Mesenchymal stem cell (in vitro differentiated cells and primary cell): ENCODE data around the gene FAM89B.

Experiments used
- DNase-seq: peaks from one replicate; pipeline ENCODE4 v3.0.0-alpha.2; 2013
- H2AFZ ChIP-seq: one replicate; pipeline ENCODE4 v1.6.1; 2013; ENCODE audit warnings: low read depth, mild to moderate bottlenecking, control low read depth, inconsistent platforms, low read length, moderate library complexity
- H2AK5ac ChIP-seq: 2 replicates; pipeline ENCODE4 v1.6.1; 2013; ENCODE audit warnings: low read length, moderate library complexity, mild to moderate bottlenecking, inconsistent platforms; ENCODE audit not compliant: severe bottlenecking
- H2BK120ac ChIP-seq: one replicate; pipeline ENCODE4 v1.6.1; 2013; ENCODE audit warnings: low read depth, mild to moderate bottlenecking, inconsistent platforms, low read length, moderate library complexity
- H2BK12ac ChIP-seq, 2 experiments: one replicate each; pipeline ENCODE4 v1.6.1; 2013; ENCODE audit warnings: inconsistent platforms in 2 of 2, low read length in 2 of 2, mild to moderate bottlenecking in 2 of 2, moderate library complexity in 2 of 2, control low read depth in 1 of 2
- H2BK15ac ChIP-seq: one replicate; pipeline ENCODE4 v1.6.1; 2013; ENCODE audit warnings: mild to moderate bottlenecking, low read depth, inconsistent platforms; ENCODE audit not compliant: poor library complexity, severe bottlenecking
- H2BK5ac ChIP-seq: 2 replicates; pipeline ENCODE4 v1.6.1; 2013; ENCODE audit warnings: low read depth, mild to moderate bottlenecking, low read length, control low read depth, inconsistent platforms; ENCODE audit not compliant: poor library complexity, severe bottlenecking
- H3K14ac ChIP-seq, 2 experiments: one replicate each; pipeline ENCODE4 v1.6.1; 2013; ENCODE audit warnings: inconsistent platforms in 2 of 2, low read length in 2 of 2, control low read depth in 1 of 2, mild to moderate bottlenecking in 1 of 2, moderate library complexity in 1 of 2
- H3K18ac ChIP-seq, 2 experiments: one replicate each; pipeline ENCODE4 v1.6.1; 2013; ENCODE audit warnings: inconsistent platforms in 2 of 2, low read length in 2 of 2, control low read depth in 1 of 2, low read depth in 1 of 2, mild to moderate bottlenecking in 1 of 2
- H3K23ac ChIP-seq, 2 experiments: one replicate each; pipeline ENCODE4 v1.6.1; 2013; ENCODE audit warnings: inconsistent platforms in 2 of 2, low read length in 2 of 2, mild to moderate bottlenecking in 2 of 2, moderate library complexity in 2 of 2, control low read depth in 1 of 2
- H3K27ac ChIP-seq: 2 replicates; pipeline ENCODE4 v1.5.1; 2013; ENCODE audit warnings: mild to moderate bottlenecking, moderate library complexity, low read length, control low read depth, inconsistent platforms; ENCODE audit not compliant: poor library complexity, severe bottlenecking
- H3K27me3 ChIP-seq, 2 experiments: 2 replicates each; pipeline versions ENCODE4 v1.6.1 to v1.7.0; 2013; ENCODE audit warnings: low read length in 2 of 2, mild to moderate bottlenecking in 2 of 2, moderate library complexity in 2 of 2, control low read depth in 1 of 2, inconsistent platforms in 1 of 2; ENCODE audit not compliant: control insufficient read depth in 1 of 2, insufficient read depth in 1 of 2
- H3K36me3 ChIP-seq, 2 experiments: 2 replicates each; pipeline versions ENCODE4 v1.6.1 to v1.7.0; 2013; ENCODE audit warnings: low read length in 2 of 2, control low read depth in 1 of 2, inconsistent platforms in 1 of 2, low read depth in 1 of 2, mild to moderate bottlenecking in 1 of 2; ENCODE audit not compliant: insufficient read depth in 2 of 2, control insufficient read depth in 1 of 2
- H3K4ac ChIP-seq, 2 experiments: one replicate each; pipeline ENCODE4 v1.6.1; 2013; ENCODE audit warnings: inconsistent platforms in 2 of 2, low read length in 2 of 2, mild to moderate bottlenecking in 2 of 2, moderate library complexity in 2 of 2, control low read depth in 1 of 2, low read depth in 1 of 2
- H3K4me1 ChIP-seq: 2 replicates; pipeline ENCODE4 v1.6.1; 2013; ENCODE audit warnings: low read depth, low read length, control low read depth; ENCODE audit not compliant: control insufficient read depth, insufficient read depth
- H3K4me2 ChIP-seq: 2 replicates; pipeline ENCODE4 v1.6.1; 2013; ENCODE audit warnings: low read length, mild to moderate bottlenecking, inconsistent platforms; ENCODE audit not compliant: poor library complexity, severe bottlenecking
- H3K4me3 ChIP-seq, 2 experiments: 2 replicates each; pipeline versions ENCODE4 v1.5.1 to v1.7.0; 2013; ENCODE audit warnings: low read length in 2 of 2, mild to moderate bottlenecking in 2 of 2, control low read depth in 1 of 2, low read depth in 1 of 2; ENCODE audit not compliant: insufficient read depth in 1 of 2
- H3K79me1 ChIP-seq: replicated peaks from 2 replicates; pipeline ENCODE4 v1.6.1; 2013; ENCODE audit warnings: mild to moderate bottlenecking, control low read depth, low read length, inconsistent platforms; ENCODE audit not compliant: poor library complexity, severe bottlenecking
- H3K9ac ChIP-seq: 2 replicates; pipeline ENCODE4 v1.7.0; 2013; ENCODE audit warnings: mild to moderate bottlenecking, low read length, moderate library complexity
- H3K9me3 ChIP-seq: 2 replicates; pipeline ENCODE4 v1.7.0; 2013; ENCODE audit warnings: mild to moderate bottlenecking, low read length; ENCODE audit not compliant: control insufficient read depth
- H4K8ac ChIP-seq: one replicate; pipeline ENCODE4 v1.6.1; 2013; ENCODE audit warnings: inconsistent platforms, mild to moderate bottlenecking, low read length, moderate library complexity
- H4K91ac ChIP-seq: one replicate; pipeline ENCODE4 v1.6.1; 2013; ENCODE audit warnings: mild to moderate bottlenecking, low read length, inconsistent platforms
- WGBS: methylation state at CpG from one replicate; pipeline ENCODE4 v1.1.7; 2013; ENCODE audit warnings: mixed read lengths; 5-methylcytosine and 5-hydroxymethylcytosine counted together

The FAM89B gene

GRCh38 chr11:65569164-65569972 lies 3.0 kb upstream of the FAM89B start:
- peaks cover 32% of the 10 kb centered on the region for H3K4me1 ChIP-seq
- H2BK5ac ChIP-seq: no peak overlapping the region
- peak overlapping the region; percentile 66 for H2AFZ ChIP-seq
- peak overlapping the region; percentile 94 to 95 for H3K18ac ChIP-seq
- H2AK5ac ChIP-seq: peak overlapping the region; percentile 92
- H4K91ac ChIP-seq: peak overlapping the region; percentile 70
- peaks cover 19% of the 10 kb centered on the region for H3K79me1 ChIP-seq
- peak overlapping the region; percentile 76 to 99 for H3K4me3 ChIP-seq
- H3K36me3 ChIP-seq: peaks cover 11 to 12% of the 10 kb centered on the region in 2 experiments
- H2BK12ac ChIP-seq: peak overlapping the region in 1 of 2 experiments; percentile 95
- H3K27ac ChIP-seq: peak overlapping the region; percentile 93
- 20% methylated on average over 27 of the region's 28 CpGs for WGBS
- no peak for DNase-seq
- H2BK120ac ChIP-seq: peak overlapping the region; percentile 57
- no peaks in the 10 kb centered on the region for H3K27me3 ChIP-seq
- H3K4ac ChIP-seq: peak overlapping the region; percentile 35 to 83
- H3K4me2 ChIP-seq: peak overlapping the region; percentile 94
- peak overlapping the region in 1 of 2 experiments; percentile 57 for H3K14ac ChIP-seq
- no peaks in the 10 kb centered on the region for H3K9me3 ChIP-seq
- peak overlapping the region; percentile 97 for H4K8ac ChIP-seq
- H2BK15ac ChIP-seq: no peak overlapping the region
- peak overlapping the region; percentile 96 for H3K9ac ChIP-seq
- H3K23ac ChIP-seq: no peak overlapping the region

- H2BK120ac ChIP-seq: peak within 1 kb of the TSS; percentile 57
- peak within 1 kb of the TSS; percentile 98 for H3K4me2 ChIP-seq
- H3K79me1 ChIP-seq: peaks cover 19% of the 10 kb centered on the region
- H2AFZ ChIP-seq: peak within 1 kb of the TSS; percentile 66
- H3K27ac ChIP-seq: peak within 1 kb of the TSS; percentile 93
- peak within 1 kb of the TSS; percentile 96 for H3K9ac ChIP-seq
- H3K36me3 ChIP-seq: peaks cover 11 to 12% of the 10 kb centered on the region in 2 experiments
- DNase-seq: peak; percentile 99
- peak within 1 kb of the TSS in 1 of 2 experiments; percentile 57 for H3K14ac ChIP-seq
- peak within 1 kb of the TSS; percentile 40 to 83 for H3K4ac ChIP-seq
- no peaks in the 10 kb centered on the region for H3K9me3 ChIP-seq
- peak within 1 kb of the TSS in 1 of 2 experiments; percentile 95 for H2BK12ac ChIP-seq
- H2AK5ac ChIP-seq: peak within 1 kb of the TSS; percentile 92
- no peak within 1 kb of the TSS for H2BK5ac ChIP-seq
- WGBS: under 1% methylated on average over 70 of the region's 89 CpGs
- peak within 1 kb of the TSS; percentile 94 to 95 for H3K18ac ChIP-seq
- H3K4me3 ChIP-seq: peak within 1 kb of the TSS; percentile 76 to 99
- no peaks in the 10 kb centered on the region for H3K27me3 ChIP-seq
- H2BK15ac ChIP-seq: no peak within 1 kb of the TSS
- H4K8ac ChIP-seq: peak within 1 kb of the TSS; percentile 97
- H4K91ac ChIP-seq: peak within 1 kb of the TSS; percentile 70
- peaks cover 38% of the 10 kb centered on the region for H3K4me1 ChIP-seq
- H3K23ac ChIP-seq: no peak within 1 kb of the TSS
Measured at GRCh38 chr11:65569973-65570918, 2.1 kb upstream of the FAM89B start, which contains the start of gene ZNRD2. TSS of gene ZNRD2 (plus strand) at chr11:65570477. CDS start at chr11:65570492, 15 bp downstream.

DNA sequence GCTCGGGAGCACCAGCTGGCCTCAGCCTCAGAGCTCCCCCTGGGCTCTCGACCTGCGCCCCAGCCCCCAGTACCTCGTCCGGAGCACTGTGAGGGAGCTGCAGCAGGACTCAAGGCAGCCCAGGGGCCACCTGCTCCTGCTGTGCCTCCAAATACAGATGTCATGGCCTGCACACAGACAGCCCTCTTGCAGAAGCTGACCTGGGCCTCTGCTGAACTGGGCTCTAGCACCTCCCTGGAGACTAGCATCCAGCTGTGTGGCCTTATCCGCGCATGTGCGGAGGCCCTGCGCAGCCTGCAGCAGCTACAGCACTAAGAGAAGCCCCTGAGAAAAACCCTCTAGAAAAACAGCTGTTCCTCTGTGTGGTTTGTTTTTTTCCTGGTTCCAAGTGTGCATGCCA lies 918 bp upstream of the FAM89B start:
- no peak overlapping the region for H2BK12ac ChIP-seq
- H4K91ac ChIP-seq: no peak overlapping the region
- H4K8ac ChIP-seq: no peak overlapping the region
- H2BK120ac ChIP-seq: no peak overlapping the region
- no peak overlapping the region for H3K23ac ChIP-seq
- H2BK15ac ChIP-seq: no peak overlapping the region
- no peak overlapping the region for H3K14ac ChIP-seq
- no peaks in the 10 kb centered on the region for H3K27me3 ChIP-seq
- H2AFZ ChIP-seq: no peak overlapping the region
- no peak overlapping the region for H3K18ac ChIP-seq
- peaks cover 11 to 12% of the 10 kb centered on the region in 2 experiments for H3K36me3 ChIP-seq
- no peak overlapping the region for H3K27ac ChIP-seq
- H3K9ac ChIP-seq: peak overlapping the region; percentile 96
- 93% methylated on average over 9 of the region's 9 CpGs for WGBS
- no peak for DNase-seq
- peaks cover 46% of the 10 kb centered on the region for H3K4me1 ChIP-seq
- H2BK5ac ChIP-seq: no peak overlapping the region
- H2AK5ac ChIP-seq: no peak overlapping the region
- peaks cover 20% of the 10 kb centered on the region for H3K79me1 ChIP-seq
- H3K9me3 ChIP-seq: no peaks in the 10 kb centered on the region
- H3K4ac ChIP-seq: no peak overlapping the region
- H3K4me2 ChIP-seq: peak overlapping the region; percentile 98
- H3K4me3 ChIP-seq: peak overlapping the region in 1 of 2 experiments; percentile 99
